ENCODE measurements around the gene PEX10. TPM values are rescaled to one million over a fixed set of nuclear protein-coding genes. Genes with fewer than 3 reads are reported as not detected.
A peak's percentile ranks its signal among the peaks of the same experiment; 100 is the strongest.

Gene PEX10
- total RNA-seq, 1 experiment from 2014 or later, result 27.6 TPM

DNA sequence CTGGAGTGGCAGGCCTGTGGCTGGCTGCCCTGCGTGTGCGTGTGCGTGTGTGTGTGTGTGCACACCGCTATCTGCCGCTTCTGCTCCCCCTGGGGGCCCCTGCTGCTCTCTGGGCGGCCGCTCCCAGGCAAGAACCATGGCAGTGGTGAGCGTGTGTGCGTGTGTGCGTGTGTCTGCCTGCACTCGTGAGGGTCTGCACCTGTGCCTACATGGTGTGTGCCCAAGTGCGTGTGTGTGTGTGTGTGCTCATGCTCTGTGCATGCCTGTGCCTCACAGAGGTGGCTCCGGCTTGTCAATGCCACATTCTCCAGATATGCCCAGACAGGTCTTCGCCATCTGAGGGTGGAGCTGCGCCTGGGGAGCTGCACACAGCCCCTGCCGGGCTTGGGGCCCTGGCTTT is 18.7 kb upstream of the PEX10 start:
- H3K4me3 ChIP-seq (ENCODE audit: low read depth, low read length, poor library complexity, severe bottlenecking), result no peak overlapping the region
- no peaks in the 10 kb centered on the region for H3K36me3 ChIP-seq (ENCODE audit: insufficient read depth, low read length, poor library complexity, severe bottlenecking)
- no TSS peak for BruUV-seq (replicated peaks)
- ChIA-PET CTCF (interaction anchor here (0.5 kb wide), 1 partner anchor 17 kb away, joined by 3 read pairs; no protein-coding TSS in a partner anchor), POLR2A (ENCODE audit: low non-redundant PET) (no interaction called here)
- no peaks in the 10 kb centered on the region for H3K4me1 ChIP-seq (ENCODE audit: insufficient read depth, low read length, poor library complexity, severe bottlenecking)
- peaks cover 45% of the 10 kb centered on the region for H3K27me3 ChIP-seq (replicated peaks; ENCODE audit: insufficient read depth, low read depth, low read length, poor library complexity)
- TF ChIP-seq EZH2 (IDR thresholded peaks at IDR 0.05; ENCODE audit: borderline replicate concordance, low read depth, low read length, poor library complexity, severe bottlenecking), result no peak
- TF ChIP-seq, protein P1, sequence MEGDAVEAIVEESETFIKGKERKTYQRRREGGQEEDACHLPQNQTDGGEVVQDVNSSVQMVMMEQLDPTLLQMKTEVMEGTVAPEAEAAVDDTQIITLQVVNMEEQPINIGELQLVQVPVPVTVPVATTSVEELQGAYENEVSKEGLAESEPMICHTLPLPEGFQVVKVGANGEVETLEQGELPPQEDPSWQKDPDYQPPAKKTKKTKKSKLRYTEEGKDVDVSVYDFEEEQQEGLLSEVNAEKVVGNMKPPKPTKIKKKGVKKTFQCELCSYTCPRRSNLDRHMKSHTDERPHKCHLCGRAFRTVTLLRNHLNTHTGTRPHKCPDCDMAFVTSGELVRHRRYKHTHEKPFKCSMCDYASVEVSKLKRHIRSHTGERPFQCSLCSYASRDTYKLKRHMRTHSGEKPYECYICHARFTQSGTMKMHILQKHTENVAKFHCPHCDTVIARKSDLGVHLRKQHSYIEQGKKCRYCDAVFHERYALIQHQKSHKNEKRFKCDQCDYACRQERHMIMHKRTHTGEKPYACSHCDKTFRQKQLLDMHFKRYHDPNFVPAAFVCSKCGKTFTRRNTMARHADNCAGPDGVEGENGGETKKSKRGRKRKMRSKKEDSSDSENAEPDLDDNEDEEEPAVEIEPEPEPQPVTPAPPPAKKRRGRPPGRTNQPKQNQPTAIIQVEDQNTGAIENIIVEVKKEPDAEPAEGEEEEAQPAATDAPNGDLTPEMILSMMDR (conservative IDR thresholded peaks at IDR 0.05; ENCODE audit: low read depth, low read length), result no peak
- no peak for DNase-seq (ENCODE audit: low spot score)
- H3K9me3 ChIP-seq (ENCODE audit: low read depth, low read length, poor library complexity, severe bottlenecking), result no peaks in the 10 kb centered on the region
- intact Hi-C loops (cut with micrococcal nuclease; ENCODE audit: unreplicated experiment), result no loop called here
- H3K27ac ChIP-seq (ENCODE audit: low read depth, low read length, poor library complexity, severe bottlenecking), result no peak overlapping the region

DNA sequence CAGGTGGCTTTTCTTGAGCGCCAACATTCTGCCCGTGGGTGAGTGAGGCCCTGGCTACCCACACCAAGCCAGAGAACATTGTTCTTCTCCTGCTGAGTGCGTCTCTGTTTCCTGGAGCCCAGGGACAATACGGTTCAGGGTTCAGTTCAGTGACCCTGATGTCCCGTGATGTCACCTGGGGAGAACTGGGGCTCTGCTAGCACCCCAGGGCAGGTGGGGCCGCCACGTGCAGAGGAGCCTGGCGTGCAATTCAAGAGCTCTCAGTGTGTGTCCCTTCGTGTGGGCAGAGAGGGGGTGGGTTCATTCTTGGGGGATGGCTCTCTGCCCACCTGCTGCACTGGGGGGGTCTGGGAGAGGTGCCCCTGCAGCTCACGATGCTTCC is 18.2 kb upstream of the PEX10 start:
- Histone ChIP-seq H3K36me3 (ENCODE audit: insufficient read depth, low read length, poor library complexity, severe bottlenecking) (no peaks in the 10 kb centered on the region), H3K27ac (ENCODE audit: low read depth, low read length, poor library complexity, severe bottlenecking) (no peak overlapping the region), H3K9me3 (ENCODE audit: low read depth, low read length, poor library complexity, severe bottlenecking) (no peaks in the 10 kb centered on the region), H3K4me1 (ENCODE audit: insufficient read depth, low read length, poor library complexity, severe bottlenecking) (no peaks in the 10 kb centered on the region), H3K4me3 (ENCODE audit: low read depth, low read length, poor library complexity, severe bottlenecking) (no peak overlapping the region), H3K27me3 (replicated peaks; ENCODE audit: insufficient read depth, low read depth, low read length, poor library complexity) (peaks cover 42% of the 10 kb centered on the region)
- ChIA-PET POLR2A (ENCODE audit: low non-redundant PET) (no interaction called here), CTCF (no interaction called here)
- DNase-seq (ENCODE audit: low spot score), result no peak
- intact Hi-C loops (cut with micrococcal nuclease; ENCODE audit: unreplicated experiment), result no loop called here
- no peak for TF ChIP-seq EZH2 (IDR thresholded peaks at IDR 0.05; ENCODE audit: borderline replicate concordance, low read depth, low read length, poor library complexity, severe bottlenecking)
- no TSS peak for BruUV-seq (replicated peaks)

DNA sequence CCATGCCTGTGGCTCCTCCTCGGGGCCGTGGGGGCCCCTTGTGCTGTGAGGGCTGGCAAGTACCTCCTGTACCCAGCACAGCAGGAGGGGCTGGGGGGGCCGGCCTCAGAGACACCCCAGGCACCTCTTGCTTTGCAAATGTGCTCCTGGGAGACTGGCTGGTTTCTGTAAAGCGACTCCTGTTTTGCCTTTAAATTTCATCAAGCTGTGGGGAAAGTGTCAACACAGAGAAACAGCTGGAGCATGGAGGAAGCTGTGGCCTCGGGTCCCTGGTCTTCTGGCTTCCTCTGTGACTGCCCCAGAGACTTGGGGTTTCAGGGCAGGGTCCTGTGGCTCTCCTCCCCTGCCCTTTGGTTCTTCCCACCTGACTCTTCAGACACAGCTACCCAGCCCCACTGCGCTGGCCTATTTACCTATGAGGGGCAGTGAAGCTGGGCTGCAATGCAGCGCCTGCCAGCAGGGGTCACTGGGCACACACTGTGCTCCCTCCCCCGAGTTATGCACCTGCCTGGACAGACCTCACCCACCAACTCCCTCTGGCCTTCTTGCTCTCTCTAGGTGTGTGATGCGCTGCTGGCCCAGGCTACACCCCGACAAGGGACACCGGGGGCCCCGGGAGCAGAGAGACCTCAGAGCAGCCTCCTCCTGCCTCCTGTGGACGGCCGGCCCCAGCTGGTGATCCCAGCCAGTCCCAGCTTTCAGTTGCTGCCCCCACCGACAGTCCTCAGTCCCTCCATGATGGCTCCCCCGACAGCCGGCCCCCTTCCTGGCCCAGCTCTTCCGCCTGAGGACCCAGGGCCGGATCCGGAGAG is 17.6 kb upstream of the PEX10 start:
- DNase-seq (ENCODE audit: low spot score), result no peak
- H3K9me3 ChIP-seq (ENCODE audit: low read depth, low read length, poor library complexity, severe bottlenecking), result no peaks in the 10 kb centered on the region
- intact Hi-C loops (cut with micrococcal nuclease; ENCODE audit: unreplicated experiment), result no loop called here
- ChIA-PET POLR2A (ENCODE audit: low non-redundant PET) (no interaction called here), CTCF (no interaction called here)
- no peaks in the 10 kb centered on the region for H3K36me3 ChIP-seq (ENCODE audit: insufficient read depth, low read length, poor library complexity, severe bottlenecking)
- no peak overlapping the region for H3K27ac ChIP-seq (ENCODE audit: low read depth, low read length, poor library complexity, severe bottlenecking)
- no peaks in the 10 kb centered on the region for H3K4me1 ChIP-seq (ENCODE audit: insufficient read depth, low read length, poor library complexity, severe bottlenecking)
- no TSS peak for BruUV-seq (replicated peaks)
- H3K27me3 ChIP-seq (replicated peaks; ENCODE audit: insufficient read depth, low read depth, low read length, poor library complexity), result peaks cover 36% of the 10 kb centered on the region
- no peak overlapping the region for H3K4me3 ChIP-seq (ENCODE audit: low read depth, low read length, poor library complexity, severe bottlenecking)
- TF ChIP-seq EZH2 (IDR thresholded peaks at IDR 0.05; ENCODE audit: borderline replicate concordance, low read depth, low read length, poor library complexity, severe bottlenecking), result no peak
- TF ChIP-seq, protein P1 (conservative IDR thresholded peaks at IDR 0.05; ENCODE audit: low read depth, low read length), result peak; percentile 49

DNA sequence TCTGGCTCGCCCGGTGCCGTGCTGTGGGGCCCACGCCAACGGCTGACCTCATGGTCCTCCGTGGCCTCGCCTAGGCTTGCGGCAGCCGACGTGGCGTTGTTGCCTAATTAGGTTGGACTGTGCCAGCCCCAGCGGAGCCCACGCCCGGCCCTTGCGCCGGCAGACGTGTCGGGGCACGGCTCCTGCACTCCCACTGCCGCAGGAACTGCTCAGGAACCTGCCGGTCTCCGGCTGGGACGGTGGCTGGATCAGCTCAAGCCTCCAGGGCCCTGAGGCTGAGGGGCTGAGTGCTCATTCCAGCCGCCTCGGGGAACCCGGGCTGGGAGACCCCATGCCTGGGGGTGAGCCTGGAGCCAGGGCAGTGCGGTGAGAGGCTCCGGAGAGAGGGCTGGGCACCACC is 16.1 kb upstream of the PEX10 start:
- H3K9me3 ChIP-seq (ENCODE audit: low read depth, low read length, poor library complexity, severe bottlenecking), result no peaks in the 10 kb centered on the region
- H3K4me1 ChIP-seq (ENCODE audit: insufficient read depth, low read length, poor library complexity, severe bottlenecking), result no peaks in the 10 kb centered on the region
- POLR2A ChIA-PET (ENCODE audit: low non-redundant PET), result no interaction called here
- H3K36me3 ChIP-seq (ENCODE audit: insufficient read depth, low read length, poor library complexity, severe bottlenecking), result no peaks in the 10 kb centered on the region
- DNase-seq (ENCODE audit: low spot score), result no peak
- intact Hi-C loops (cut with micrococcal nuclease; ENCODE audit: unreplicated experiment), result no loop called here
- no peak overlapping the region for H3K4me3 ChIP-seq (ENCODE audit: low read depth, low read length, poor library complexity, severe bottlenecking)
- TF ChIP-seq EZH2 (IDR thresholded peaks at IDR 0.05; ENCODE audit: borderline replicate concordance, low read depth, low read length, poor library complexity, severe bottlenecking), result no peak
- TF ChIP-seq, protein P1 (conservative IDR thresholded peaks at IDR 0.05; ENCODE audit: low read depth, low read length), result no peak
- BruUV-seq (replicated peaks), result no TSS peak
- CTCF ChIA-PET, result interaction anchor here (0.5 kb wide), 1 partner anchor 13 kb away, joined by 3 read pairs; no protein-coding TSS in a partner anchor
- peaks cover 28% of the 10 kb centered on the region for H3K27me3 ChIP-seq (replicated peaks; ENCODE audit: insufficient read depth, low read depth, low read length, poor library complexity)
- H3K27ac ChIP-seq (ENCODE audit: low read depth, low read length, poor library complexity, severe bottlenecking), result no peak overlapping the region

Measured in A673 (cell line).